ENCODE data around the gene RAB35. TPM values are rescaled to one million over a fixed set of nuclear protein-coding genes. Genes with fewer than 3 reads are reported as not detected.

The RAB35 gene
- total and polyA plus RNA-seq, 2 experiments from 2014 or later = 22.6 to 24.0 TPM

GRCh38 chr12:120132863-120133385 is 16.4 kb upstream of the RAB35 start:
- Histone ChIP-seq H3K27ac (no peak overlapping the region), H3K9me2 (replicated peaks; ENCODE audit: insufficient read depth) (no peaks in the 10 kb centered on the region), H4K20me1 (ENCODE audit: insufficient read depth, poor library complexity, severe bottlenecking) (no peaks in the 10 kb centered on the region), H3K36me3 (replicated peaks; ENCODE audit: insufficient read depth, low read depth) (no peaks in the 10 kb centered on the region), H3K9me3 (ENCODE audit: low read depth) (no peaks in the 10 kb centered on the region), H3K4me2 (no peak overlapping the region), H3K79me2 (no peaks in the 10 kb centered on the region), H3K27me3 (no peaks in the 10 kb centered on the region), H3K4me3 (no peak overlapping the region), H2AFZ (no peak overlapping the region), H3K4me1 (ENCODE audit: insufficient read depth) (no peaks in the 10 kb centered on the region)
- TF ChIP-seq EZH2phosphoT487 (IDR thresholded peaks at IDR 0.05; ENCODE audit: low read depth, severe bottlenecking, unreplicated experiment) (no peak), CTCF (IDR thresholded peaks at IDR 0.05; ENCODE audit: poor library complexity) (no peak), EZH2 (IDR thresholded peaks at IDR 0.05; ENCODE audit: borderline replicate concordance) (no peak)
- 96% methylated on average over 6 of the region's 6 CpGs for WGBS (ENCODE audit: low lambda C conversion rate, missing lambda C conversion rate)
- DNase-seq (ENCODE audit: low spot score) = no peak

- 90% methylated on average over 9 of the region's 9 CpGs for WGBS (ENCODE audit: low lambda C conversion rate, missing lambda C conversion rate)
- Histone ChIP-seq H2AFZ (no peak overlapping the region), H3K4me1 (ENCODE audit: insufficient read depth) (no peaks in the 10 kb centered on the region), H3K36me3 (replicated peaks; ENCODE audit: insufficient read depth, low read depth) (no peaks in the 10 kb centered on the region), H3K9me2 (replicated peaks; ENCODE audit: insufficient read depth) (no peaks in the 10 kb centered on the region), H3K4me2 (no peak overlapping the region), H3K79me2 (no peaks in the 10 kb centered on the region), H3K9me3 (ENCODE audit: low read depth) (no peaks in the 10 kb centered on the region), H4K20me1 (ENCODE audit: insufficient read depth, poor library complexity, severe bottlenecking) (no peaks in the 10 kb centered on the region), H3K4me3 (no peak overlapping the region), H3K27me3 (no peaks in the 10 kb centered on the region), H3K27ac (no peak overlapping the region)
- TF ChIP-seq EZH2 (IDR thresholded peaks at IDR 0.05; ENCODE audit: borderline replicate concordance) = no peak
- TF ChIP-seq EZH2phosphoT487 (IDR thresholded peaks at IDR 0.05; ENCODE audit: low read depth, severe bottlenecking, unreplicated experiment) = no peak
- no peak for TF ChIP-seq CTCF (IDR thresholded peaks at IDR 0.05; ENCODE audit: poor library complexity)
- DNase-seq (ENCODE audit: low spot score) = no peak
Observed at GRCh38 chr12:120132054-120132836, 15.7 kb upstream of the RAB35 start.

GRCh38 chr12:120131116-120131515 is 14.6 kb upstream of the RAB35 start:
- no peak for DNase-seq (ENCODE audit: low spot score)
- no peak overlapping the region for H3K27ac ChIP-seq
- no peak overlapping the region for H3K4me3 ChIP-seq
- H3K9me3 ChIP-seq (ENCODE audit: low read depth) = no peaks in the 10 kb centered on the region
- no peaks in the 10 kb centered on the region for H4K20me1 ChIP-seq (ENCODE audit: insufficient read depth, poor library complexity, severe bottlenecking)
- no peaks in the 10 kb centered on the region for H3K27me3 ChIP-seq
- no peak for TF ChIP-seq EZH2 (IDR thresholded peaks at IDR 0.05; ENCODE audit: borderline replicate concordance)
- no peak for TF ChIP-seq CTCF (IDR thresholded peaks at IDR 0.05; ENCODE audit: poor library complexity)
- no peak for TF ChIP-seq EZH2phosphoT487 (IDR thresholded peaks at IDR 0.05; ENCODE audit: low read depth, severe bottlenecking, unreplicated experiment)
- no peak overlapping the region for H2AFZ ChIP-seq
- H3K4me2 ChIP-seq = no peak overlapping the region
- no peaks in the 10 kb centered on the region for H3K36me3 ChIP-seq (replicated peaks; ENCODE audit: insufficient read depth, low read depth)
- H3K9me2 ChIP-seq (replicated peaks; ENCODE audit: insufficient read depth) = no peaks in the 10 kb centered on the region
- no peaks in the 10 kb centered on the region for H3K79me2 ChIP-seq
- no peaks in the 10 kb centered on the region for H3K4me1 ChIP-seq (ENCODE audit: insufficient read depth)
- WGBS (ENCODE audit: low lambda C conversion rate, missing lambda C conversion rate) = 100% methylated on average over 15 of the region's 15 CpGs
